HG03378 (cell line): ENCODE data around the gene IARS1.
A peak's percentile ranks its signal among the peaks of the same experiment; 100 is the strongest.

Experiments used
- ATAC-seq: cut with Tn5 transposase; IDR thresholded peaks from one replicate; pipeline ENCODE4 v1.9.1; 2021; ENCODE audit warnings: mild to moderate bottlenecking, moderate library complexity; ENCODE audit not compliant: unreplicated experiment

The IARS1 gene

GRCh38 chr9:92293452-92294296, at the start of gene IARS1:
IARS1 (minus strand) TSS chr9:92293697; CDS start chr9:92289419, 4,278 bp downstream.
- peak; percentile 89 for ATAC-seq

DNA sequence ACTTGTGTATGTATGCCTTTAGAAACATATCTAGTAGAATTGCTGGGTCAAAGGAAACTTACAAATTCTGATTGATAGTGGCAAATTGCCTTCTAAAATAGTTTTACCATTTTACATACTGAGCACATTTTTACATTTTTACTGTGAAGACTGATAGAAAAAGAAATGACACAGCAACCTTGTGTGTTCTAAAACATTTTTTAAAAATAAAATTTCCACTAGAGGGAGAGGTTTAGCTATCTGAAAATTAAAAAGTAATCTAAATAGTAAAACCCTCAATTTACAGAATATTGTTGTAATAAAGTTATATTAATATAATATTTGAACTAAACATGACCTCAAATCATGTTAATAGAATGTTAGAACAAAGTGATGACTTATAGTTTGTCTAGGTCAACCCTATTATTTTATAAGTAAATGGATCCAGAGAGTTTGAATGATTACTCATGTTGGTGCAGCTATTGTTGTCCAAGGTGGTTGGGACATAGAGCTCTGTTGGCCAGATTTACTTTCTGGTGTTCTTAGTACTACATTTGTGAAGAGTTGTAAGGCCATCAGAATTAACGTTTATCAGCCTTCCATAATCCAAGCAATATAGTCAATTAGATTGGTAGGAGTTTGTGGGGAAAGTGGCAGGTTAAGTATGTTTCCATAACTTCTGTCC, 49.5 kb upstream of the IARS1 start:
- ATAC-seq: no peak

- no peak for ATAC-seq
Measured at GRCh38 chr9:92341578-92341977, 48.1 kb upstream of the IARS1 start.

- no peak for ATAC-seq
Measured at GRCh38 chr9:92333282-92333634, 39.8 kb upstream of the IARS1 start.

DNA sequence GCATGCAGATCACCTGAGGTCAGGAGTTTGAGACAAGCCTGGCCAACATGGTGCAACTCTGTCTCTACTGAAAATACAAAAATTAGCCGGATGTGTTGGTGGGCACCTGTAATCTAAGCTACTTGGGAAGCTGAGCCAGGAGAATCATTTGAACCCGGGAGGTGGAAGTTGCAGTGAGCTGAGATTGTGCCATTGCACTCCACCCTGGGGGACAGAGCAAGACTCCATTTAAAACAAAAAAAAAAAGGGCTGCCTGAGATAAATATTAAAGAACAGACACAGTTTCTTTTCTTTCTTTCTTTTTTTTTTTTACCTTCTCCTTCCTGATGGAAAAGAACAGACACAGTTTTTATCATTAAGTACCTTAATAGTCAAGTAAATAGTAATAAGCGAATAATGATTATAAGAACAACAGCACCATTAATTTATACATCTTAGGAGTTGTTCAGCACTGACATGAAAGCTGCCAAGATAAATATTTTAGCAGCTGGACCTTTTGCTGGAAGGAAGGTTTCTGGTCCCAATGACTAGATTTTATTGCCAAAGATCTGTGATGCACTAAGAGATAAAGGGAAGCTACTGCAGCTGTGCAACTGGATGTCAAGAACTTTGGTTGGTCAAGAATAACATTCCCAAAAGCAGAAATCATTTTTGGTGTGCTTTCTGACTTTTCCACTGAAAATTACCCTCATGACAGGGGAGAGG, 39.2 kb upstream of the IARS1 start:
- no peak for ATAC-seq

DNA sequence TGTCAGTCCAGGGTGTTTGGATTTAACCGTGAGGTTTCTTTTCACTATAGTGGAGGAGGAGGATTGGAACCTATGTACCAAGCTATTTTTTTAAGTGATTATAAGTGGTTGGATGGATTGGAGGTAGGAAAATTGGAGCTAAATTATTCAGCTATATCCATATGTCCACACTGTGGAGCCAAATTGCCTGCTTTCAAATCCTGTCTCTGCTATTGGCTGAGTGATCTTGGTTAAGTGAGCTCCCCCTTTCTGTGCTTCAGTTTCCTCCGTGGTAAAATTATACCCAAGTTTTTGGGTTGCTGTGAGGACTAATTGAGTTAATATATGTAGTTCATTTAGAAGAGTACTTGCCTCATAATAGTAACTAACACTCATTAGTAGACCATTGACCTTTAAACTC, 34.7 kb upstream of the IARS1 start:
- ATAC-seq: no peak

GRCh38 chr9:92327283-92327850, 33.9 kb upstream of the IARS1 start:
- no peak for ATAC-seq

- ATAC-seq: no peak
Measured at GRCh38 chr9:92325991-92326500, 32.5 kb upstream of the IARS1 start.

GRCh38 chr9:92325269-92325990, 31.9 kb upstream of the IARS1 start, which contains the start of the genes CENPP and NOL8:
CENPP (plus strand) TSS chr9:92325953.
NOL8 (minus strand) TSS chr9:92325350; CDS start chr9:92324161, 1,189 bp downstream.
- ATAC-seq: peak; percentile 87

GRCh38 chr9:92324889-92325268, 31.4 kb upstream of the IARS1 start:
- ATAC-seq: no peak

GRCh38 chr9:92324431-92324830, 30.9 kb upstream of the IARS1 start:
- ATAC-seq: no peak

DNA sequence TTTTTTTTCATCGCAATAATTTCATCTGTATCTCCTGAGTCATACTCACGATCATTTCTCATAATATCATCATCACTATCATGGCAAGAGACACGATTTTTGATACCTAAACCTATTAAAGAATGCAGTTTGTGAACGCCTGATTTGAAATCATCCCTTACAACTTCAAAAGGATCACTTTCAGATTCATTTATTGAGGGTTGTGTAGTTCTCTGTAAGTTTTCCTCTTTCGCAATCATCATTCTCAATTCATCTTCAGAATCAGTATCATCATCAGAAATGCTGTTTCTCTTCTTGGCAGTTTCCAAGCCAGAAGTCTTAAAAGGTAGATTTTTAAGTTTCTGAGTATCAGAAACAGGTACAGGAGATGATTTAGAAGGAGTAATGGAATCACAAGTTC, 22.0 kb upstream of the IARS1 start:
- ATAC-seq: no peak

- ATAC-seq: no peak
Measured at GRCh38 chr9:92313624-92314012, 20.1 kb upstream of the IARS1 start.

GRCh38 chr9:92312887-92313623, 19.6 kb upstream of the IARS1 start:
- ATAC-seq: no peak

DNA sequence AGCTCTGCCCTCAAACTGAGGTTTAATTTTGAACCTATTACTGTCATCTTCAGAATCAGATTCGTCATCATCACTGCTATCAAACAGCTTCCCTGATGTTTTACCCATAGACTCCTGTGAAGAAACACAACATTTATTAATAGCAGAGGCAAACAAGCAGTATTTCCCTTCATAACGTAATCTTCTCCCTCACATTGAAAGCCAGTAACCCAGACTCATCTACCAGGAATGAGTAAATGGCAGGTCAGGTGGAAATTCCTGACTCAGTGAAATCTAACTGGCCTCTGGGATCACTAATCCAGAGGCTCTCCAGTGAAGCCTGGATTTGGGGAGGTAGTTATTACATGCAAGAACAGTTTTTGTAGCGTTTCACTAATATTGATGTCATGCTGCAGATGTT, 17.1 kb upstream of the IARS1 start:
- ATAC-seq: no peak

- ATAC-seq: no peak
Measured at GRCh38 chr9:92308893-92309292, 15.4 kb upstream of the IARS1 start.

DNA sequence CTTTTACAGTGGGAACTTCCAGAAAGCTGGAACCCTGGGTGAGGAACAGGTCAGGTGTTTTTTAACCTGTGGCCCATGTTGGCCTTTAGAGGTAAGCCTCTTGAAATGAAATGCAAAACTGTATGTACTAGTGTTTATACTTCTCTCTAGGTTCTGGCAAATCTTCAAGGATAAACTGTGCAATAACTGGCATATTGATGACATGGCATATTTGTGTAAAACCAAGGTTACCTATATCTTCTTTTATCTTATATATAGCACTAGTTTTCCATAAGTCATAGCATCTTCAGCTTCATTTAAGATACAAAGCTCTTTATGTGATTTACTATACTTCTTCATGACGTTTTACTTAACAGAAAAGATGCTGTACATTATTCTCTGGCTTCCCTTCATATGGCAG, 7.4 kb upstream of the IARS1 start:
- ATAC-seq: no peak

- no peak for ATAC-seq
Measured at GRCh38 chr9:92299116-92299515, 5.6 kb upstream of the IARS1 start.

DNA sequence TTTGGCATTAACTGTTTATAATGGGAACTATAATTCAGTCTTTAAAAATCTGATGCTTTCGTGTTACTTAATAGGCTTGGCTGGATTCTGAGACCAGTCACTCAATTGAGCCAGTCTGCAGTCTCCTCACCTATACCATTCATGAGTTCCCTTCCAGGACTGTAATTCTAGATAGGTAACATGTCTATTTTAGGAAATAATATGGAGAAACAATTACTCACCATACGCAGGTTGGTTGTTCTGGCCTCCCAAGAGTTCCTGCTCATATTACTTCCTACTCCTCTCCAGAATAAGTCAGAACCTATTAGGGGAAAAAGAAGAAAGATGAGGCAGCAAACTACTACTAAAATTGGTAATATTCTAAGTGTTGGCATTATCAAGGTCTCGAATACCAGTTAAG, 4.5 kb upstream of the IARS1 start:
- ATAC-seq: no peak

- no peak for ATAC-seq
Measured at GRCh38 chr9:92297611-92298010, 4.1 kb upstream of the IARS1 start.
